Stimulated activated CD4-positive, alpha-beta T cell treated with anti-CD3 and anti-CD28 coated beads, Interleukin-1b, Interleukin-23, amount 100 ng/mL, for 4 hours (primary cell): ENCODE results near the gene ST7.

Source experiments
- DNase-seq, 2 donors: peaks; one replicate each; pipeline ENCODE4 v3.0.0-alpha.2; 2020; ENCODE audit warnings: low read depth in 2 of 2

The ST7 gene

DNA sequence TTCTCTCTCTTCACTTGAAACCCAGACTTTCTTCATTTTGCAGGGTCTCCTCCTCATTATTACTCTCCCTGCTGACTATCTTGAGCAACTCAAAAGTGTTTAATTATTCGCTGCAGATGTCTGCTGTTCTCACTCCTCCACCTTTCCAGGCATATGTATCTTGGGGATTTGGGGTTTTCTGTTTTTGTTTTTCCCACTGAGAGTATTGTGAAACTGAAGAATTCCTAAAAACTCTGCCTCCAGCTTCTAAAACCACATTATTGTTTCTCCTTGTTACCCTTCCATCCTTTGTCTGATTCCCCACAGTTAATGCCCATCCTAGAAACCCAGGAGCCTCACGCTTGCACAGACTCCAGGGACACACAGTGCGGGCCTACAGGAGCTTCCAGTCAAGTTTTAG, 318.3 kb downstream of the ST7 start:
- no peak for DNase-seq

DNA sequence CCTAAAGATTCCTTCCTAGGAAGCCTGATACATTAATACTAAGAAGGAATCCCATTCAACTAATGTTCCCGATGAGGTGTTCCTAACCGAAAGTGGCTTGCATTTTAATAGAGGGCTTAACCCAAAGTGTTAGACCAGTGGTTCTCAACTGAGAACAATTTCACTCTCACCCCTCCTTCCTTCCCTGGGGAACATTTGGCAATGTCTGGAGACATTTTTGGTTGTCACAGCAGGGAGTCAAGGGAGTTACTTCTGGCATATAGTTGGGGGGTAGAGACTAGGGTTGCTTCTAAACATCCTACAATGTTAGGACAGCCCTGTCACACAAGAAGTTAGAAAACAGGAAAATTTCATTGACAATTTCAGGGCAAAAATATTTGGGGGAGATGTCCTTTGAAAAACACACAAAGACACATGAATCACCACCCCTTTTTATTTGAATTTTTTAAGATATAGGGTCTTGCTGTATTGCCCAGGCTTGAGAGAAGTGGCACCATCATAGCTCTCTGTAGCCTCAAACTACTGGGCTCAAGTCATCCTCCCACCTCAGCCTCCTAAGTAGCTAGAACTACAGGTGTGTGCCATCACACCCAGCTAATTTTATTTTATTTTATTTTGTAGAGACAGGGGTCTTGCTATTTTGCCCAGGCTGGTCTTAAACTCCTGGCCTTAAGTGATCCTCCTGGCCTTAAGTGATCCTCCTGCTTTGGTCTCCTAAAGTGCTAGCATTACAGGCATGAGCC, 318.9 kb downstream of the ST7 start:
- DNase-seq, result no peak

- DNase-seq, result no peak
Observed at GRCh38 chr7:117273325-117273724, 320.0 kb downstream of the ST7 start.

DNA sequence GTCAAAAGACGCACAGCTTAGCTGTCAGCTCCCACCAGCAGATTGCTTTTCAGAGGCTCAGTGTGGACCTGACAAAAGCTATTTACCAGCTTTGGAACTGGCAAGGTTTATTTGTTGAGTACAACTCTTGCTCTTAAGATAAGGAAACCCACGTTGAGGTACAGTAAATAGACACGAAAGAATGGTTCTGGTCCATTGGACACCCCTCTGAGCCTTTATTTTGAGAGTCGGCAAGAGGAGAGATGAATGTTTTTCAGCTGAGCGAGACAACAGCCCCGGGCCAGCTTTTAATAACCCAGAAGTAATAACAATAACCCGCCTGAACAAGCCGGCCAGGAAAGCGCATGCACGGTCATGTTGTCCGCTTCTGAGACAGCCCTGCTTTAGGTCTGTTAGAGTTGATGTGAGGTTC, 320.5 kb downstream of the ST7 start:
- no peak for DNase-seq

GRCh38 chr7:117274951-117275350, 321.6 kb downstream of the ST7 start:
- no peak for DNase-seq

DNA sequence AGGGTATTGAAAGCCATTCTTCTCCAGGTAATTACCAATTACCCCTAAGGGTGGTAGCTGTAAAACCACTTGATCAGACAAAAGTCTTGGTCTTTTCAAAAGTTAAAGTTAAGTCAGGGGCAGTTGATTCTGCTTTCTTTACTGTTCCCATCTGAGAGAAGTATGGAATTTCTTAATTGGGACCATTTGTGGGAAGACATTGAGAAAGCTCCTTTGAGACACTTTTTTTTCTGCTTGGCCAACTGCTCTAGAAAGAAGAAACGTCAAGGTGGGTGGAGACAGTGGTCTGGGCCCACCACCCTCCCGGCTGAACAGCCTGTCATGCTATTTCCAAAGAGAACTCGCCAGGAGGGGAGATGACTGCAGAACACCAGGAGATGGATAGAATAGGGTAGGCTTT, 324.3 kb downstream of the ST7 start:
- DNase-seq, result no peak

DNA sequence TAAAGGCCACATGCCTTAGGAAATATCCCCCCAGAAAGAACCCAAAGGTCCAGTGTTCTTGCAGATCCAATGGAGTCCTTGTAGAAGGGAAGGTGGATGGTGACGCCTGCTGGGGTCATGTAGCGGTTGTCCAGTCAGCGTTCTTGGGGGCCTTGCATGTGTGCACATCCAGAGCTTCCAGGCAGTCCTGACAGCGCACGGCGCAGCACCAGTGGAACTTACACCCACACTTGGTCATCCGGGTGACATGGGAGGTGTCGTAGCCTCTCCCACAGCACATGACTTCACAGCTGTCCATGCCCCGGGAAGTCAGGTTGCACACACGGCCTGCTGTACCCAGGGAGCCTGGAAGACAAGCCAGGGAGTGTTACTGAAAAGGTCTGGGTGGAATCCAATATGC, 324.7 kb downstream of the ST7 start:
- DNase-seq, result no peak

- no peak for DNase-seq
Observed at GRCh38 chr7:117279203-117279602, 325.9 kb downstream of the ST7 start.
